K562 (cell line): ENCODE results near the gene CELSR2. TPM values are rescaled to one million over a fixed set of nuclear protein-coding genes. Genes with fewer than 3 reads are reported as not detected.

ENCODE experiments used
- ARID3A ChIP-seq: IDR thresholded peaks from 2 replicates; pipeline ENCODE4 v1.6.1; 2012; ENCODE audit warnings: low read depth, low read length, improper control_type of control experiment, borderline replicate concordance
- C11orf30 ChIP-seq: fragments of 450-650 bp; IDR thresholded peaks from 2 replicates; pipeline ENCODE4 v1.6.1; 2016; ENCODE audit warnings: low read depth, mild to moderate bottlenecking
- CBFB ChIP-seq: sonication (generic); formaldehyde crosslinking; IDR thresholded peaks from 2 replicates; pipeline ENCODE4 v1.4.0; 2020; ENCODE audit warnings: mild to moderate bottlenecking, missing genetic modification reagents
- HBP1 ChIP-seq: fragments of 450-650 bp; formaldehyde crosslinking; IDR thresholded peaks from 2 replicates; pipeline ENCODE4 v1.4.0; 2022; ENCODE audit warnings: missing genetic modification characterization
- MAZ ChIP-seq, 2 experiments: fragments of 450-650 bp in 1 of 2; sonication (generic) in 1 of 2; formaldehyde crosslinking; IDR thresholded peaks in 1 of 2; conservative IDR thresholded peaks in 1 of 2; 2 replicates each; pipeline versions ENCODE4 v1.4.0 to v1.5.0; 2020; ENCODE audit warnings: mild to moderate bottlenecking in 1 of 2, missing genetic modification reagents in 1 of 2
- MYNN ChIP-seq, 2 experiments: sonication (generic); formaldehyde crosslinking in 1 of 2; IDR thresholded peaks; 2 replicates each; pipeline versions ENCODE4 v1.5.0 to v1.6.1; 2016 to 2020; ENCODE audit warnings: antibody characterized with exemption in 1 of 2, missing genetic modification reagents in 1 of 2
- NR4A1 ChIP-seq, 2 experiments: fragments of 250-450 bp in 1 of 2; fragments of 450-650 bp in 1 of 2; sonication (Bioruptor Pico) in 1 of 2; IDR thresholded peaks; 2 replicates each; pipeline versions ENCODE4 v1.4.0 to v1.6.1; 2016 to 2020; ENCODE audit warnings: mild to moderate bottlenecking in 2 of 2, missing compliant biosample characterization in 1 of 2, missing genetic modification characterization in 1 of 2, moderate library complexity in 1 of 2
- POLR2B ChIP-seq: fragments of 450-650 bp; IDR thresholded peaks from 2 replicates; pipeline ENCODE4 v1.6.1; 2018; ENCODE audit warnings: low read depth; ENCODE audit not compliant: partially characterized antibody
- POLR2G ChIP-seq: fragments of 200-400 bp; formaldehyde crosslinking; IDR thresholded peaks from 2 replicates; pipeline ENCODE4 v1.6.1; 2017; ENCODE audit warnings: low read depth, mild to moderate bottlenecking, antibody characterized with exemption, low read length, moderate library complexity
- POLR2H ChIP-seq: IDR thresholded peaks from 2 replicates; pipeline ENCODE4 v1.6.1; 2016; ENCODE audit warnings: missing genetic modification characterization, low read depth, mild to moderate bottlenecking, control low read depth, missing compliant biosample characterization, moderate library complexity
- RHOXF2B ChIP-seq: fragments of 250-450 bp; sonication (Bioruptor Pico); conservative IDR thresholded peaks from 2 replicates; pipeline ENCODE4 v1.5.1; 2021
- ZNF41 ChIP-seq: fragments of 250-450 bp; sonication (Bioruptor Pico); conservative IDR thresholded peaks from 2 replicates; pipeline ENCODE4 v1.4.0; 2020; ENCODE audit warnings: mild to moderate bottlenecking
- ZNF766 ChIP-seq: fragments of 200-800 bp; sonication (Bioruptor generic); conservative IDR thresholded peaks from 2 replicates; pipeline ENCODE4 v1.6.1; 2016; ENCODE audit warnings: missing genetic modification characterization, missing compliant biosample characterization
- polyA plus RNA-seq, 8 experiments: library from polyadenylated mRNA; depleted of rRNA in 4 of 8; stranded (reverse) in 5 of 8; unstranded in 3 of 8; fragments of >200 nt; fragmentation: Nextera tagmentation in 2 of 8; fragmentation: Illumina TruSeq in 1 of 8; extraction: Ambion mirVana in 2 of 8; extraction: Trizol in 1 of 8; gene quantifications; 2 replicates each; pipeline versions ENCODE4 v1.2.1 to v1.2.3, GENCODE V29; 2011 to 2014; ENCODE audit warnings: inconsistent platforms in 1 of 8, missing spikeins in 1 of 8
- total RNA-seq, 7 experiments: library from RNA; depleted of rRNA in 6 of 7; stranded (reverse); fragments of >200 nt in 6 of 7; fragmentation: Illumina TruSeq in 2 of 7; extraction: Trizol in 2 of 7; gene quantifications; 2 replicates each; pipeline versions ENCODE4 v1.2.1 to v1.2.3, GENCODE V29; 2011 to 2021; ENCODE audit warnings: low replicate concordance in 1 of 7
- TF ChIP-seq, protein P1 (sequence below), 2 experiments: fragments of 250-450 bp in 1 of 2; fragments of 450-650 bp in 1 of 2; sonication (Bioruptor Pico) in 1 of 2; IDR thresholded peaks; 2 replicates each; pipeline versions ENCODE4 v1.6.1 to v1.8.0; 2016 to 2021; ENCODE audit warnings: mild to moderate bottlenecking in 2 of 2, moderate library complexity in 2 of 2, missing compliant biosample characterization in 1 of 2, missing genetic modification characterization in 1 of 2
- TF ChIP-seq, protein P2 (sequence below): fragments of 450-650 bp; IDR thresholded peaks from 2 replicates; pipeline ENCODE4 v1.6.1; 2018; ENCODE audit warnings: mild to moderate bottlenecking, low read depth; ENCODE audit not compliant: partially characterized antibody
- TF ChIP-seq, protein P3 (sequence below): fragments of 250-450 bp; sonication (Bioruptor Pico); IDR thresholded peaks from 2 replicates; pipeline ENCODE4 v1.5.0; 2020; ENCODE audit warnings: mild to moderate bottlenecking, borderline replicate concordance

The CELSR2 gene
- total and polyA plus RNA-seq, 9 of the 15 experiments (the other 6 are each of a cell fraction or from before 2014, with no cell fraction given), result 0.31 to 21.9 (median 4.2) TPM

DNA sequence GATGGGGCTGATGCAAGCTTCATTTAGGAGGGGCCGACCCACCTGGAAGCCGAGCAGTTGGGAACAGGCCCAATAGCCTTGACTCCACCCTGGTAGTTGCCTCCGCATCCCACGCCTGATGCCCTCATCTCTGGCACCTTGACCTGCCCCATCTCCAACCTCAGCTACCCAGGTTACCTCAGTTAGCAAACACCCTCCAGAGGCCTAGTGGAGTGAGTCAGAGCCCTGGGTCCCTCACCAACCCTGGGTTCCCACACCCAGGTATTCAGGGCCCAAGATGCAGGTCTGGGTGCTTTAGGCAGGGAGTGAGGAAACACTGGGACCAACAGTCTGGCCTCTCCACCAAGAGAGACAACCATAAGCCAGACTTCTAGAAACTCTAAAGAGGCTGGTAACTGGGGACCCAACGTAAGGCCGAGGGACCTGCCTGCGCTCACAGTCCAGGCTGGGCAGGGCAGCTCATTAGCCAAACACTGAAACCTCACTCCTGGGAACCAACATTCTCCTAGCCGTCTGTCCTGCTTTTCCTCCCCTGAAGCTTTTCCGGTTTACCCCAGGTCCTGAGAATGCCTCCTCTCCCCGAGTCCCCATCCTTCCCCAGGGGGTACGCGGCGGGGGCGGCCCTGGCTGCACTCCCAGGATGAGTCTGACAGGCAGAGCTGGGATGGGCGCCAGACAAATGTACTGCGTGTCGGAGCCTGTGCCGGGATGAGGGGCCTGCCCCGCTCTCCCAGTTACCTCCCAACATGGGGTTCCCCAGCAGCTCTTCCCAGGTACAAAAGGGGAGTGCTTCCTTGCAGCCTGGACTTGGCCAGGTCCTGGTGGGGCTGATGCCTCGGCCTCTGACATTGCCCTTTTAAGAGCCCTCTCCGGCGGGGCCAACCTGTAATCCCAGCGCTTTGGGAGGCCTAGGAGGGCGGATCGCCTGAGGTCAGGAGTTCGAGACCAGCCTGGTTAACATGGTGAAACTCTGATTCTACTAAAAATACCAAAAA lies 8.9 kb upstream of the CELSR2 start (continued):
- 0 out of 2 replicates have a peak, but pooled peaks have one; percentile 50 for TF ChIP-seq HBP1 (CRISPR knock-in tag)
- peak in 1 of 2 experiments; percentile 72; a peak in 2 of 4 replicates for TF ChIP-seq MAZ (CRISPR knock-in tag; conservative IDR thresholded peaks at IDR 0.05 in 1 of 2, IDR thresholded peaks at IDR 0.05 in 1 of 2)
- TF ChIP-seq NR4A1 (CRISPR knock-in tag; IDR thresholded peaks at IDR 0.05), result no peak
- no peak for TF ChIP-seq NR4A1 (tag; IDR thresholded peaks at IDR 0.05)
- TF ChIP-seq, protein P1, sequence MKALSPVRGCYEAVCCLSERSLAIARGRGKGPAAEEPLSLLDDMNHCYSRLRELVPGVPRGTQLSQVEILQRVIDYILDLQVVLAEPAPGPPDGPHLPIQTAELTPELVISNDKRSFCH (CRISPR knock-in tag; IDR thresholded peaks at IDR 0.05), result no peak
- TF ChIP-seq, protein P1 (tag; IDR thresholded peaks at IDR 0.05), result no peak
- TF ChIP-seq ZNF41, result 0 out of 2 replicates have a peak, but pooled peaks have one; percentile 23
- peak; percentile 11; the same call in 1 of the 2 replicates for TF ChIP-seq RHOXF2B (CRISPR knock-in tag)
- TF ChIP-seq, protein P2, sequence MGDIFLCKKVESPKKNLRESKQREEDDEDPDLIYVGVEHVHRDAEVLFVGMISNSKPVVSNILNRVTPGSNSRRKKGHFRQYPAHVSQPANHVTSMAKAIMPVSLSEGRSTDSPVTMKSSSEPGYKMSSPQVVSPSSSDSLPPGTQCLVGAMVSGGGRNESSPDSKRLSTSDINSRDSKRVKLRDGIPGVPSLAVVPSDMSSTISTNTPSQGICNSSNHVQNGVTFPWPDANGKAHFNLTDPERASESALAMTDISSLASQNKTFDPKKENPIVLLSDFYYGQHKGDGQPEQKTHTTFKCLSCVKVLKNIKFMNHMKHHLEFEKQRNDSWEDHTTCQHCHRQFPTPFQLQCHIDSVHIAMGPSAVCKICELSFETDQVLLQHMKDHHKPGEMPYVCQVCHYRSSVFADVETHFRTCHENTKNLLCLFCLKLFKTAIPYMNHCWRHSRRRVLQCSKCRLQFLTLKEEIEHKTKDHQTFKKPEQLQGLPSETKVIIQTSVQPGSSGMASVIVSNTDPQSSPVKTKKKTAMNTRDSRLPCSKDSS, result no peak
- 0 out of 2 replicates have a peak, but pooled peaks have one; percentile 18 for TF ChIP-seq CBFB (CRISPR knock-in tag)
- peak; percentile 91 for TF ChIP-seq POLR2G
- no peak for TF ChIP-seq ARID3A
- TF ChIP-seq MYNN (IDR thresholded peaks at IDR 0.05), result peak; percentile 17; the same call in 1 of the 2 replicates
- no peak for TF ChIP-seq MYNN (CRISPR knock-in tag; IDR thresholded peaks at IDR 0.05)
- no peak for TF ChIP-seq ZNF766
- TF ChIP-seq, protein P3, sequence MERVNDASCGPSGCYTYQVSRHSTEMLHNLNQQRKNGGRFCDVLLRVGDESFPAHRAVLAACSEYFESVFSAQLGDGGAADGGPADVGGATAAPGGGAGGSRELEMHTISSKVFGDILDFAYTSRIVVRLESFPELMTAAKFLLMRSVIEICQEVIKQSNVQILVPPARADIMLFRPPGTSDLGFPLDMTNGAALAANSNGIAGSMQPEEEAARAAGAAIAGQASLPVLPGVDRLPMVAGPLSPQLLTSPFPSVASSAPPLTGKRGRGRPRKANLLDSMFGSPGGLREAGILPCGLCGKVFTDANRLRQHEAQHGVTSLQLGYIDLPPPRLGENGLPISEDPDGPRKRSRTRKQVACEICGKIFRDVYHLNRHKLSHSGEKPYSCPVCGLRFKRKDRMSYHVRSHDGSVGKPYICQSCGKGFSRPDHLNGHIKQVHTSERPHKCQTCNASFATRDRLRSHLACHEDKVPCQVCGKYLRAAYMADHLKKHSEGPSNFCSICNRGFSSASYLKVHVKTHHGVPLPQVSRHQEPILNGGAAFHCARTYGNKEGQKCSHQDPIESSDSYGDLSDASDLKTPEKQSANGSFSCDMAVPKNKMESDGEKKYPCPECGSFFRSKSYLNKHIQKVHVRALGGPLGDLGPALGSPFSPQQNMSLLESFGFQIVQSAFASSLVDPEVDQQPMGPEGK, result 0 out of 2 replicates have a peak, but pooled peaks have one; percentile 32
- TF ChIP-seq C11orf30, result no peak
- peak; percentile 10; the same call in 1 of the 2 replicates for TF ChIP-seq POLR2H (tag)
- TF ChIP-seq POLR2B, result peak; percentile 67
